Colon (tissue), 2 donors: ENCODE results near the gene LHFPL2.
"Not testable (repeated sequence)": the region's sequence is repeated elsewhere in the genome, so short reads cannot be mapped to it uniquely, and the experiment has no call there.

Source experiments
- FAIRE-seq: peaks from 2 replicates; lab custom pipeline; 2012; peaks lifted over from hg19 to GRCh38; lab: Jason Lieb, UNC
- donor health status: control.
- donor health status: control.

Gene LHFPL2, protein sequence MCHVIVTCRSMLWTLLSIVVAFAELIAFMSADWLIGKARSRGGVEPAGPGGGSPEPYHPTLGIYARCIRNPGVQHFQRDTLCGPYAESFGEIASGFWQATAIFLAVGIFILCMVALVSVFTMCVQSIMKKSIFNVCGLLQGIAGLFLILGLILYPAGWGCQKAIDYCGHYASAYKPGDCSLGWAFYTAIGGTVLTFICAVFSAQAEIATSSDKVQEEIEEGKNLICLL

DNA sequence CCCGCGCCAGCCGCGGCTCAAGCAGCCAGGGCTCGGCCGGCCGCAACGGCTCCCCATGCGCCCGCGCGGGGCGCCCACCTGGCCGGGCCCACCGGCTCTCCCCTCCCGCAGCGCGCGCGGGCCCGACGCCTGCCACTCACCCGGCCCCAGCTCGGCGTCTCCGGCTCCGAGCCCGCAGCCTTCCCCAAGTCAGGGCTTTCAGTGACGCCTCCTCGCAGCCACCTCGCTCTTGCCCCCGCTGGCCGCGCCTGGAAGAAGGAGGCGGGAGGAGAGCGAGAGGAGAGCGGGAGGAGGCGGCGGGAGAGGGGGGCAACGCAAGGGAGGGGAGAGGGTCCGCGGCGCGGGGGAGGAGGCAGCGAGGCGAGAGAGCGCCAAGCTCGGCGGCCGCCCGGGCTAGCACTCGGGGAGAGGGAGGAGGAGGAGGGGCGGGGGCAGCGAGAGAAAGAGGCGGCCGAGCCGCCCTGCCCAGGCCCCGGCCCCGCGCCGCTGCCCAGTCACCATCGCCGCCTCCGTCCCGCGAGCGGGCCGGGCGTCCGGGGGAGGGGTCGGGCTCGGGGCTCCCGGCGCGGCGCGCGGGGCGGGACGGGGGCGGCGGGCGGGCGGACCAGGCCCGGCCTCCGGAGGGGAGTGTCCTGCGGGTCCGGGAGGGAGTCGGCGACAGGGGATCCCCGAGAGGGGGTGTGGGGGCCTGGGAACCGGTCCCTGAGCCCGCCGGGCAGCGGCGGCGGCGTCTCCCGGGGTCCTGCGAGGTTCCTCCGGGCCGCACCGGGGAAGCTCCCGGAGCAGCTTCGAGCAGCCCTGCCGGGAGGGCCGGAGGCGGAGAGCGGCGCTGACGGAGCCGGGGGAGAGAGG, at the start of gene LHFPL2:
LHFPL2 (minus strand) TSS at position 414 of the 852 bp plus-strand sequence. CDS start 138,559 bp downstream, outside the sequence.
- no peak for FAIRE-seq

GRCh38 chr5:78696637-78697036, 48.1 kb upstream of the LHFPL2 start:
- FAIRE-seq, result no peak

- not testable (repeated sequence) for FAIRE-seq
Observed at GRCh38 chr5:78696052-78696451, 47.5 kb upstream of the LHFPL2 start.

DNA sequence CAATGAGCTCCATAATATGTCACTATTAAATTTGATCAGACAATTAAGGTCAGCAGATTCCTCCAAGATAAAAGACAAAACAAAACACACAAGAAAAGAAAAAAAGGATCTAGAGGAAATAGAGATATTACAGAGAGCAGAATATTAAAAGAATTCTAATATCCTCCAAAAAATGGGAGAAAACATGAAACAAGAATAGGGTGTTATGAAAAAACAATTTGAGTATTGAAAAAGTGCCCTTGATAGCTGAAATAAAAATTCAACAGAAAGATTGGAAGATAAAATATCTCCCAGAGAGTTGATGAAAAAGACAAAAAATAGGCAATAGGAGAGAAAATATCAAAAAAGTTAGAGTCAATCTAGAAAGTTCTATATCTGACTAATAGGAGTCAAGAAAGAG, 44.8 kb upstream of the LHFPL2 start:
- no peak for FAIRE-seq

DNA sequence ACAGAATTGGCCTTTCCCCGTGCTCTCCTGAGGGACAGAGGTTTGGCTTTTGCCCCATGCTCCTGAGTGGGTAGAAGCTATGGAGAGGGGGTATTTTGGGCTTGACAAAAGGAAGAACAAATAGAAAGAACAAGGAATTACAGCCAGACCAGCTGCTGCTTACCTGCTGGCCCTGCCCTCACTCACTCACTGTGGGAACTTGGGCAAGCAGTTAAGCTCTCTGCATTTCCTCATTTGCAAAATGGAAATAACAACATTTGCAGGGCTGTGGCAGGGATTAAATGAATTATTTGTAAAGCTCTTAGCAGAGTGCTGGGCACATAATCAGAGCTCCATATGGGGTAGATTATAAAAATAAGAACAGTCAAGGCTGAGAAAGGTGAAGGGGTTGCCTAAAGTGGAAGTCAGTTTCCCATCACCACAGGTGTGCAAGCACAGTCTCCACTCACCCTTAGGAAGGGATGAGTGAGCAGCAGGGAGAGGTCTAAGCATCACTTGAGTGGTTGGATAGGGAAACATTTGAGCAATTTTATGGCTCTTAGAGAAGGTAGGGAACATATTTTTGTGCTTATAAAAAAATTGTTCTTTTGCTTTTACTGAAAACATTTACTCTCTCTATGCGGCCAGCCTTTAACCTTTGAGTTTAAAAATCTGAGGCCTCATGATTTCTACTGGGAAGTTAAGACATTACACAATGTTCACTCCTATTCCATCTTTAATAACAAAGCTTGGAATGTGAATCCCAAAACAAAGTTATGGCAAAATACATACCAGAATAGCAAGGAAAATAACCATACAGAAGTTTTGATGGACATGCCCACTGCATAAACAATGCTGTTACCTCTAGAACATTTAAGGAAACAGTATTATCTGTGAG, 42.8 kb upstream of the LHFPL2 start:
- FAIRE-seq, result no peak

DNA sequence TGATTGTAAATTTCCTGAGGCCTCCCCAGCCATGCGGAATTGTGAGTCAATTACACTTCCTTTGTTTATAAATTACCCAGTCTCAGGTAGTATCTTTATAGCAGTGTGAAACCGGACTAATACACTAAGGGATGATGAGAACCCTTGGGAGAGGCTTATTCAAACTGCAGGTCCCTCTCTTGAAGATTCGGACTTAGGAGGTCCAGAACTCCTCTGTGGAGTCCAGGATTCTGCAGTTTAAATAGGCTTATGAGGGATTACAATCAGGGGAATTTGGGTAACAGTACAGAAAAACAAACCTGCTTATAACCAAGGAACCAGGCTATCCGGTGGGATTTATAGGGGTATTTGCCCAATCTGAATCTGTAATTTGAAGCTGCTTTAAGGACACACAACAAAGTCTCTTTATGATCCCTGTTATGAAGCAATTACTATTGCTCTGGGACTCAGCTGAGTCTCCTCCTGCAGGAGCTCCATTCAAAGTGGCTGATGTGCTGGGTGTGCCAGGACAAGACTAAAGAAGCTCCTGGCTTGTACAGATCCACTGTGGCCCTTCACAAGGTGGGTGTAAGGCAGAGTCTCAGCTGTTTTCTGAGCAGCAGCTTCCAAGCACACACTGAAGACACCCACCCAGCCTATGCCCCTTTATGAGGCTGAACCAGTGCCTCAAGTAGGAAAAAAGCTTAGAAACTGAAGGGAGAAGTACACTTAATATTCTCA, 41.8 kb upstream of the LHFPL2 start:
- no peak for FAIRE-seq

- FAIRE-seq, result no peak
Observed at GRCh38 chr5:78689540-78690252, 41.1 kb upstream of the LHFPL2 start.

GRCh38 chr5:78687514-78687913, 38.9 kb upstream of the LHFPL2 start:
- not testable (repeated sequence) for FAIRE-seq

GRCh38 chr5:78683905-78684304, 35.3 kb upstream of the LHFPL2 start:
- not testable (repeated sequence) for FAIRE-seq

- peak; percentile 66 for FAIRE-seq
Observed at GRCh38 chr5:78679905-78680304, 31.3 kb upstream of the LHFPL2 start.

DNA sequence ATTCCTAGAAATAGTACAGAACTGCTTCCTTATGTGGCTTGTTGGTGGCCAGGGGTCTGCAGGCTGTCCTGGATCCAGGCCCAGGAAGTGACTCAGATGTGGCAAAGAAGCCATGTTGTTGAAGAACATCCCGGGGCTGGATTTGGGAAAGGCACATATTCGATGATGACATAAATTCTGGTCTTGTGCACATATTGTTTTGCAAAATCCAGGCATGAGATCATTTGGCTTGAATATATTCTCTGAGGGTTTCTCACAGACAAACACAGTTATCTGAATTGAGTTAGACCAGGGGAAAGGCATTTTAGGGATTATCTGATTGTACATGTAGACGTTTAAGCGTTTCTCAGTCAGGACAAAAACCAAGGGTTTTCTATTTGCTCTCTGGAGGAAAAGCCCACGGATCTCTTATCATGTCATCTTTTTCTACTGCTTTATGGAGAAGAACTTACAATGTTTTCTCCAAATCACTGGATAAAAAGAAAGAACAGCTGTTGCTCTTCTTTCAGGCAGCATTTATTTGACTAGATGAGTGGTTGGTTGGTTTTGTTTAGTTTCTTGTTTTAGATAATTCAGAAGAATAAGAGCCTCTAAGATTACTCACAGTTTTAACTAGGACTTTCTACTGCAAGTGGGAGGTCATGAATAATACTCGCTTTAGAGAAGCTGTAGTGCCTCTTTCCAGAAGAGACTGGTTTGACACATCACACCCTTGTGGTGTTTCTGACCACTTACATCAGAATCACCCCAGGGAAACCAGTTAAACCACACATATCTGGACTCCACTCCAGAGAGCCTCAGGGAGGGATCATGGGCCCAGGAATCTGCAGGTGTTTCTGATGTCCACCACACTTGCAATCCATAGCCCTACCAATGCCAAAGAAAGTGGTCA, 29.5 kb upstream of the LHFPL2 start:
- no peak for FAIRE-seq

DNA sequence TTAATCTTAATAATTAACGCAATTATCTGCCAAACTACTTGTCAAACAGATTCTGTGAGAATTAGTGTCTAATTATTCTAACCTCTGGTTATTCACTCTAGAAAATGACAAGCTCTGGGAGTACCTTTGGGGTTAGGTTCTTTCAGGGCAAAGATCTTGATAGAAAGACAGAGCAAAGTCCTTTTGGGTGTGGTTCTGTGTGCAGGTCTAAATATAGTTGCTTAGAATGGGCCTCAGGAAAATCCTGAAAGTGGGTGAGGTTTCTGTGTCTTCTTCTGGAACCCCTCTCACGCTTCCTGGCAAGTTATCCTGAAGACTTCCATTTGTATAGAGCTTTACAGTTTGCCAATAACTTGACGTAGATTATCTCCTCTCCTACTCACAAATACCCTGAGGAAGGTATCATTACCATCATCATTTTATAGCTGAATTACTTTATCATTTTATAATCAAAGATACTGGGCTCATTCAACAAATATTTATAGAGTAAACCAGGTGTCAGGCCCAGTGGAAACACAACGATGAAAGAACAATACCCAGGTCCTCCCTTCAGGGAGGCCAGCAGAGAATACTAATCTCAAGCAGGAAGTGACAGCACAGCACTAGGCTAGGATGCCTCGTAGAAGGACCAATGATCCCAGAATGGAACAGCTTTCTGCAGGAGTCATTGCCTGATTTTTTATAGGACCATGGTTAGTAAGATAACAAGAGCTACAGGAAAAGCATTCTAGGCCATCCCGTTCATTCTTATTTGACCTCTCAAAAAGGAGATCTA, 27.6 kb upstream of the LHFPL2 start:
- no peak for FAIRE-seq

DNA sequence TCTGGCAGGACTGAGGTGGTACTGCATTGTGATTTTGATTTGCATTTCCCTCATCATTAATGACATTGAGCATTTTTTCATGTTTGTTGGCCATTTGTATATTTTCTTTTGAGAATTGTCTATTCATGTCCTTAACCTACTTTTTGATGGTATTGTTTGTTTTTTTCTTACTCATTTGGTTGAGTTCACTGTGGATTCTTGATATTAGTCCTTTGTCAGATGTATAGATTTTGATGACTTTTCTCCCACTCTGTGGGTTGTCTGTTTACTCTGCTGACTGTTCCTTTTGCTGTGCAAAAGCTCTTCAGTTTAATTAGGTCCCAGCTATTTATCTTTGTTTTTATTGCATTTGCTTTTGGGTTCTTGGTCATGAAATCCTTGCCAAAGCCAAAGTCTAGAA, 25.3 kb upstream of the LHFPL2 start:
- not testable (repeated sequence) for FAIRE-seq

GRCh38 chr5:78672154-78672553, 23.6 kb upstream of the LHFPL2 start:
- no peak for FAIRE-seq

- no peak for FAIRE-seq
Observed at GRCh38 chr5:78671609-78672008, 23.0 kb upstream of the LHFPL2 start.

DNA sequence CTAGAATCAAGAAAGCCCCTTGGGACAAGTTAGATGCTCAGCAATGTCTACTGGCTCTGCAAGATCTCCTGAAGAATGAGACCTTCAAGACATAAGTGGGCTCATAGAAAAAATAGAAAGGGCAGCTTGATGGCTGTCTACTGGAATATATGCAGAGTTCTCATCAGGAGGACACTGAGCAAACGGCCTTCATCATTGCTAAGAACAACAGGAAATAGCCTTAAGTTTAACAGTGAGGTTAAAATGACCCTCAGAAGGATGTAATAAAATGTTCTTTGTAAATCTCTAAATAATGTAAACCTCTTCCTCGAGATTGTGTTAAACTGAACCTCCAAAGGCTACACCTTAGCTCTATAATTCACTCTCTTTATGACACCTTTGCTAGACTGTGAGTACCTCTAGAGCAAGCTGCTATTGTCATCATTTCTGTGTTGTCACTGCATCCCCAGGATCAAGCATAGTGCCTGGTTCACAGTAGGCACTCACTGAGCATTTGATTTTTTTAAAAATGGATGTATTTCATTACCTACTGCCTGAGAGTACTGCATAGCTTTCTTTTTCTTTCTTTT, 22.2 kb upstream of the LHFPL2 start:
- no peak for FAIRE-seq

- no peak for FAIRE-seq
Observed at GRCh38 chr5:78669331-78669730, 20.8 kb upstream of the LHFPL2 start.

DNA sequence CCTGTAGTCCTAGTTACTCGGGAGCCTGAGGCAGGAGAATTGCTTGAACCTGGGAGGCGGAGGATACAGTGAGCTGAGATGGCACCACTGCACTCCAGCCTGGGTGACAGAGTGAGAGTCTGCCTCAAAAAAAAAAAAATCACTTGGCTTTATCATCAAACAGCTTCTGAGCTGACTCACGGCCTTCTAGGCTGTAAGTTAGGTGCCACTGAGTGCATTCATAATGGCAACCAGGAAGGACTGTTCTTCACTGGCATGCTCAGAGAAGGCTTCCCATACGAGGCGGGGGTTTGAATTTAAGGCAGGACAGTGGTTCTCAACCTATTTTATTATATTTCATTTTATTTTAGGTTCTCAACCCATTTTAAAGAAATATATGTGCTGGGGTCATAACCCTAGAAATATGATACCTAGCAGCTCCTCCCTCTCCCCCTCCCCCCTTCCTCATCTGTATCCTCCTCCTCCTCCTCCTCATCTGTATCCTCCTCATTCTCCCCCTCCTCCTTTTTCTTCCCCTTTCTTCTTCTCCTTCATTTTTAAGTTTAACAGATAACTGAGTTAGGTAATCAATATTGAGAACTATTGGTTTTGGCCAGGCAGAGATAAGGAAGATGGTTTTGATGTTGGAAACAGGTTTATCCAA, 19.0 kb upstream of the LHFPL2 start:
- no peak for FAIRE-seq
